Measurements from ENCODE around the gene JARID2. TPM values are rescaled to one million over a fixed set of nuclear protein-coding genes. Genes with fewer than 3 reads are reported as not detected.

The JARID2 gene
- total RNA-seq, 1 donor from 2014 or later = 43.9 TPM

DNA sequence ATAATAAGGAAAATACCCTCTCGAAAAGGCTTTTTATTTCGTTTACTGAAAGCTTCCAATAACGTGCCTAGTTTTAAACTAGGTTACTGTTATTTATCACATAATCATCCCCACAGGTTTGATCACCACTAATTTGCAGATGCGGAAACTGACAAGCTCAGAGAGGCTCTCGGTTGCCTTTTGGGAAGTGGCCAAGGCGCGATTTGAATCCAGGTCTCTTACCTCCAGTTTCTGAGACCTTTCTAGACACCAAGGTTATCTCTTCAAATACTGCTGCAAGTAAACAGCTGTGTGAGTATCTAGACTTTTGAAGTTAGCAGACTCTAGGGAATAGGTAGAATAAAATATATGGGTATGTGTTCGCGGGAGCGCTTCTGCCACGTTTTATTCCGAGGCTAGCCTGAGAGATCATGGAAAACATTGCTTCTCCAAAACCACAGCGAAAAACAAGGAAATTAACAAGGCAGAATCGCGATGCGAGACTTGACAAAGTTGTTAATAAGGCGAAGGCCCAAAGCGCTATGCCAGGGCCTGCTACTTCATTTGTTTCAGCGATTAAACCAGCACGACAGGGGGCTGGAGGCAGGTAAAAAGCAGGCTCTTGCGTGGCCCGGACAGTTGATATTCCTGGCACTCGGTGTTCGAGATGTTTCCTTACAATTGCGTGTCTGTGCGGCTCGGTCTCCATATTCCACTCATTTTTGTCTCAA lies 1.8 kb upstream of the JARID2 start:
- Mint-ChIP-seq H3K36me3 (no peaks in the 10 kb centered on the region), H3K9me3 (no peaks in the 10 kb centered on the region), H3K27ac (peak overlapping the region; percentile 94), H3K4me3 (peak overlapping the region; percentile 91), H3K4me1 (ENCODE audit: unreplicated experiment) (peaks cover 19% of the 10 kb centered on the region), H3K27me3 (no peaks in the 10 kb centered on the region)
- DNase-seq (ENCODE audit: extremely low spot score, unreplicated experiment) = no peak
- TF ChIP-seq, protein P1, sequence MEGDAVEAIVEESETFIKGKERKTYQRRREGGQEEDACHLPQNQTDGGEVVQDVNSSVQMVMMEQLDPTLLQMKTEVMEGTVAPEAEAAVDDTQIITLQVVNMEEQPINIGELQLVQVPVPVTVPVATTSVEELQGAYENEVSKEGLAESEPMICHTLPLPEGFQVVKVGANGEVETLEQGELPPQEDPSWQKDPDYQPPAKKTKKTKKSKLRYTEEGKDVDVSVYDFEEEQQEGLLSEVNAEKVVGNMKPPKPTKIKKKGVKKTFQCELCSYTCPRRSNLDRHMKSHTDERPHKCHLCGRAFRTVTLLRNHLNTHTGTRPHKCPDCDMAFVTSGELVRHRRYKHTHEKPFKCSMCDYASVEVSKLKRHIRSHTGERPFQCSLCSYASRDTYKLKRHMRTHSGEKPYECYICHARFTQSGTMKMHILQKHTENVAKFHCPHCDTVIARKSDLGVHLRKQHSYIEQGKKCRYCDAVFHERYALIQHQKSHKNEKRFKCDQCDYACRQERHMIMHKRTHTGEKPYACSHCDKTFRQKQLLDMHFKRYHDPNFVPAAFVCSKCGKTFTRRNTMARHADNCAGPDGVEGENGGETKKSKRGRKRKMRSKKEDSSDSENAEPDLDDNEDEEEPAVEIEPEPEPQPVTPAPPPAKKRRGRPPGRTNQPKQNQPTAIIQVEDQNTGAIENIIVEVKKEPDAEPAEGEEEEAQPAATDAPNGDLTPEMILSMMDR (conservative IDR thresholded peaks at IDR 0.05) = no peak

GRCh38 chr6:15244620-15245360 lies 1.1 kb upstream of the JARID2 start:
- Mint-ChIP-seq H3K4me3 (peak overlapping the region; percentile 99), H3K36me3 (no peaks in the 10 kb centered on the region), H3K9me3 (no peaks in the 10 kb centered on the region), H3K27me3 (no peaks in the 10 kb centered on the region), H3K27ac (peak overlapping the region; percentile 94), H3K4me1 (ENCODE audit: unreplicated experiment) (peaks cover 23% of the 10 kb centered on the region)
- peak; percentile 75 for DNase-seq (ENCODE audit: extremely low spot score, unreplicated experiment)
- TF ChIP-seq, protein P1 (conservative IDR thresholded peaks at IDR 0.05) = no peak

DNA sequence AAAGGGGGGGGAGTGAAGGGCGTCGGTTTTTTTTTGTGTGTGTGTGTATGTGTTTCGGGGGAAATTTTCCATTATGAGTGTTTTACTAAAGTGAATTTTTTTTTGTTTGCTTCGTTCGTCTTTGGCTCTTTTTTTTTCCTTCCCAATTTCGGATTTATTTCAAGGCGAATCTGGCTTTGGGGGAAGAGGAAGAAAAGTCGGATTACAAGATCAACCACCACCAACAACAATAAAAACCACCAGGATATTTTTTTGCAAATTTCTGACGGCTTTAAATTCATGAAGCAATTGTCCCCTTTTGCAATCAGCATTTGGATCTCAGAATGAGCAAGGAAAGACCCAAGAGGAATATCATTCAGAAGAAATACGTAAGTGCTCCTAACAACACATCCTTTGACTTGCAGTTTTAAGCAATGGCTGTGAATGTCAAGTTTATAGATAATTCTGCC lies 372 bp downstream of the JARID2 start:
- DNase-seq (ENCODE audit: extremely low spot score, unreplicated experiment) = no peak
- TF ChIP-seq, protein P1 (conservative IDR thresholded peaks at IDR 0.05) = no peak
- Mint-ChIP-seq H3K4me1 (ENCODE audit: unreplicated experiment) (peaks cover 34% of the 10 kb centered on the region), H3K9me3 (no peaks in the 10 kb centered on the region), H3K27ac (peak overlapping the region; percentile 93), H3K27me3 (no peaks in the 10 kb centered on the region), H3K36me3 (no peaks in the 10 kb centered on the region), H3K4me3 (peak overlapping the region; percentile 99)

GRCh38 chr6:15246666-15247499 lies 1.0 kb downstream of the JARID2 start:
- no peaks in the 10 kb centered on the region for H3K9me3 Mint-ChIP-seq
- H3K4me3 Mint-ChIP-seq = peak overlapping the region; percentile 99
- TF ChIP-seq, protein P1 (conservative IDR thresholded peaks at IDR 0.05) = no peak
- H3K27ac Mint-ChIP-seq = peak overlapping the region; percentile 93
- no peak for DNase-seq (ENCODE audit: extremely low spot score, unreplicated experiment)
- no peaks in the 10 kb centered on the region for H3K36me3 Mint-ChIP-seq
- H3K4me1 Mint-ChIP-seq (ENCODE audit: unreplicated experiment) = peaks cover 37% of the 10 kb centered on the region
- H3K27me3 Mint-ChIP-seq = no peaks in the 10 kb centered on the region
